IPS-20b (cell line): ENCODE results near the gene PPM1J.

Experiments
- H3K27ac ChIP-seq: one replicate; pipeline ENCODE4 v1.5.1; 2013; ENCODE audit warnings: low read length
- H3K27me3 ChIP-seq: 2 replicates; pipeline ENCODE4 v1.6.1; 2013; ENCODE audit warnings: mild to moderate bottlenecking, low read length, inconsistent platforms; ENCODE audit not compliant: insufficient read depth
- H3K36me3 ChIP-seq: 2 replicates; pipeline ENCODE4 v1.6.1; 2013; ENCODE audit warnings: low read depth, mild to moderate bottlenecking, inconsistent platforms, low read length, moderate library complexity; ENCODE audit not compliant: insufficient read depth
- H3K4me1 ChIP-seq: 2 replicates; pipeline ENCODE4 v1.6.1; 2013; ENCODE audit warnings: mild to moderate bottlenecking, control low read depth, inconsistent platforms, low read length, moderate library complexity; ENCODE audit not compliant: insufficient read depth
- H3K4me3 ChIP-seq: 2 replicates; pipeline ENCODE4 v1.5.1; 2013; ENCODE audit warnings: mild to moderate bottlenecking, low read length, inconsistent platforms
- H3K9ac ChIP-seq: 2 replicates; pipeline ENCODE4 v1.6.1; 2013; ENCODE audit warnings: low read depth, mild to moderate bottlenecking, inconsistent platforms, low read length, moderate library complexity
- H3K9me3 ChIP-seq: 2 replicates; pipeline ENCODE4 v1.6.1; 2013; ENCODE audit warnings: mild to moderate bottlenecking, low read depth, low read length, inconsistent platforms; ENCODE audit not compliant: insufficient read depth

PPM1J gene, protein sequence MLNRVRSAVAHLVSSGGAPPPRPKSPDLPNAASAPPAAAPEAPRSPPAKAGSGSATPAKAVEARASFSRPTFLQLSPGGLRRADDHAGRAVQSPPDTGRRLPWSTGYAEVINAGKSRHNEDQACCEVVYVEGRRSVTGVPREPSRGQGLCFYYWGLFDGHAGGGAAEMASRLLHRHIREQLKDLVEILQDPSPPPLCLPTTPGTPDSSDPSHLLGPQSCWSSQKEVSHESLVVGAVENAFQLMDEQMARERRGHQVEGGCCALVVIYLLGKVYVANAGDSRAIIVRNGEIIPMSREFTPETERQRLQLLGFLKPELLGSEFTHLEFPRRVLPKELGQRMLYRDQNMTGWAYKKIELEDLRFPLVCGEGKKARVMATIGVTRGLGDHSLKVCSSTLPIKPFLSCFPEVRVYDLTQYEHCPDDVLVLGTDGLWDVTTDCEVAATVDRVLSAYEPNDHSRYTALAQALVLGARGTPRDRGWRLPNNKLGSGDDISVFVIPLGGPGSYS

GRCh38 chr1:112715264-112716053 lies at the start of gene PPM1J:
Gene PPM1J (minus strand): TSS chr1:112715332. CDS start chr1:112715301, 31 bp downstream.
- peaks cover 2% of the 10 kb centered on the region; the same call in 1 of the 2 replicates for H3K36me3 ChIP-seq
- peaks cover 57% of the 10 kb centered on the region for H3K27me3 ChIP-seq
- H3K27ac ChIP-seq = no peak within 1 kb of the TSS
- no peaks in the 10 kb centered on the region for H3K9me3 ChIP-seq
- H3K4me1 ChIP-seq = peaks cover 10% of the 10 kb centered on the region; the same call in 1 of the 2 replicates
- H3K4me3 ChIP-seq = peak within 1 kb of the TSS; percentile 79
- peak within 1 kb of the TSS; percentile 51; the same call in 1 of the 2 replicates for H3K9ac ChIP-seq

DNA sequence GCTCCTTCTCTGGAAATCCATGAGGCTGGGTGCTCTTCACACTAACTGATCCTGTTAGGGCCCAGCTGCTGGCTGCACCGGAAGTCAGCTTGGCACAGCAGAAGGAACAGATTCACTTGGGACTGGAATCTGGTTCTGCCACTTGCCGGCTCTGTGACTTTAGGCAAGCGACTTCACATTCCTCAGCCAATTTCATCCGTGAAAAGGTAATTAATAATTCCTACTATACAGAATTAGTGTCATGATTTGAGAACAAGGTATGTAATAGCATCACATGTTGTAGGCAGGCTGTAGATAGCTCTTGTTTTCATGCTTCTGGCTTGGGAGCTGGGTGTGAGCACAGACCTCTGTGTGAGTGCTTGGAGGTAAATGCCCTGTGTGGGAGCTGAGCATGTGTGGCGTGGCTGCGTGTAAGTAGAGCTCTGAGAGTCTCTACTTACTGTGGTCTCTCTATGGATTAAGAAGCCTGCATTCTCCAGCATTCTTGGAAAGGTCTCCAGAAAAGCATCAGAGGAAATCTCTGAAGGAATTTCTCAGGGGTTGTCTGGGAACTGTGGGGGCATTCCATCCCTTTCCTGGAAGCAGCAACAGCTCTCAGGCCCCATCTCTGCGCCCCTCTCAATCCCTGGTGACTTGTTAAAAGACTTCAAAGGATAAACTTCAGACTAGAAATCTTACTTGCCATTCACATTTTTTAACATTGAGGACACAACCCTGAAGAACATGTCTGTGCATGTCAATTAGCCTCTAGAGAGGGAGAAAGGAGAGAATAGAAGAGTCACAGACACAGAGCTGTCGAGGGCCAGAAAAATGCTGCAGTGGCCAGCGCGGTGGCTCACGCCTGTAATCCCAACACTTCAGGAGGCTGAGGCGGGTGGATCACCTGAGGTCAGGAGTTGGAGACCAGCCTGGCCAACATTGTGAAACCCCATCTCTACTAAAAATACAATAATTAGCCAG lies 47.7 kb upstream of the PPM1J start:
- no peak overlapping the region for H3K27ac ChIP-seq
- H3K4me3 ChIP-seq = no peak overlapping the region
- no peak overlapping the region for H3K9ac ChIP-seq
- H3K36me3 ChIP-seq = no peaks in the 10 kb centered on the region
- 0 out of 2 replicates have a peak, but pooled peaks cover 3% of the 10 kb centered on the region for H3K9me3 ChIP-seq
- no peaks in the 10 kb centered on the region for H3K27me3 ChIP-seq
- peaks cover 13% of the 10 kb centered on the region for H3K4me1 ChIP-seq

- no peak overlapping the region for H3K27ac ChIP-seq
- peaks cover 13% of the 10 kb centered on the region for H3K4me1 ChIP-seq
- H3K36me3 ChIP-seq = no peaks in the 10 kb centered on the region
- no peak overlapping the region for H3K4me3 ChIP-seq
- H3K9ac ChIP-seq = no peak overlapping the region
- H3K9me3 ChIP-seq = no peaks in the 10 kb centered on the region
- no peaks in the 10 kb centered on the region for H3K27me3 ChIP-seq
Measured at GRCh38 chr1:112761714-112762480, 46.8 kb upstream of the PPM1J start.

DNA sequence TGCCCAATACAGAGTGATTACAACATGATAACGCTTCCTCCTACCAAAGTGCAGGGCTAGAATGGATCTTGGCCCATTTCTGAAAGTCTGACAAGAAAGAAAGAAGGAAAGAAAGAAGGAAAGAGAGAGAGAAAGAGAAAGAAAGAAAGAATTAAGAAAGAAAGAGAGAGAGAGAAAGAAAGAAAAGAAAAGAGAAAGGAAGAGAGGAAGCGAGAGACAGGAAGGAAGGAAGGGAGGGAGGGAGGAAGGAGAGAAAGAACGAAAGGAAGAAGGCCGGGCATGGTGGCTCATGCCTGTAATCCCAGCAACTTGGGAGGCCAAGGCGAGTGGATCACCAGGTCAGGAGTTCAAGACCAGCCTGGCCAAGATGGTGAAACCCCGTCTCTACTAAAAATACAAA lies 44.1 kb upstream of the PPM1J start:
- peaks cover 13% of the 10 kb centered on the region for H3K4me1 ChIP-seq
- H3K9me3 ChIP-seq = no peaks in the 10 kb centered on the region
- no peak overlapping the region for H3K27ac ChIP-seq
- H3K4me3 ChIP-seq = no peak overlapping the region
- no peak overlapping the region for H3K9ac ChIP-seq
- H3K27me3 ChIP-seq = no peaks in the 10 kb centered on the region
- no peaks in the 10 kb centered on the region for H3K36me3 ChIP-seq

- H3K27me3 ChIP-seq = no peaks in the 10 kb centered on the region
- no peak overlapping the region for H3K27ac ChIP-seq
- no peak overlapping the region for H3K4me3 ChIP-seq
- H3K36me3 ChIP-seq = no peaks in the 10 kb centered on the region
- 0 out of 2 replicates have a peak, but pooled peaks cover 4% of the 10 kb centered on the region for H3K4me1 ChIP-seq
- H3K9ac ChIP-seq = no peak overlapping the region
- H3K9me3 ChIP-seq = no peaks in the 10 kb centered on the region
Measured at GRCh38 chr1:112754116-112754628, 39.0 kb upstream of the PPM1J start.

DNA sequence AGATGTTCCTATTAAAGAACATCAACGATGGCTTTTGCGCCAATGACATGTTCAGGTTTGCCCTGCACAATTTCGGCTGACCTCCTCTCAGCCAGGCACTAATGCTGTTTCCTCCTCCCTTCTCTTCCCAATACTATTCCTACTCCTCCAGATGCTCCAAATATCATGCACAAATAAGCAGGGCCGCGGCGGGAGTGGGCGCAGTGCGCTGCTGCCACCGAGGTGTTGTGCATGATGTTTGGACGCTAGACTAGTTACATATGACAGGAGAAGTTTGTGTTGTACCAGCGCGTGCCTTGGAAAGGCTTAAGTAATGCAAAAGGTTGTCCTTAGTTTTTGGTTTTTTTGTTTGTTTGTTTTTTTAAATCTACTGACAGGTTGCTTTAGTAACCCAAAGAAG lies 33.3 kb upstream of the PPM1J start:
- H3K4me3 ChIP-seq = no peak overlapping the region
- H3K36me3 ChIP-seq = no peaks in the 10 kb centered on the region
- peaks cover 23% of the 10 kb centered on the region for H3K27me3 ChIP-seq

DNA sequence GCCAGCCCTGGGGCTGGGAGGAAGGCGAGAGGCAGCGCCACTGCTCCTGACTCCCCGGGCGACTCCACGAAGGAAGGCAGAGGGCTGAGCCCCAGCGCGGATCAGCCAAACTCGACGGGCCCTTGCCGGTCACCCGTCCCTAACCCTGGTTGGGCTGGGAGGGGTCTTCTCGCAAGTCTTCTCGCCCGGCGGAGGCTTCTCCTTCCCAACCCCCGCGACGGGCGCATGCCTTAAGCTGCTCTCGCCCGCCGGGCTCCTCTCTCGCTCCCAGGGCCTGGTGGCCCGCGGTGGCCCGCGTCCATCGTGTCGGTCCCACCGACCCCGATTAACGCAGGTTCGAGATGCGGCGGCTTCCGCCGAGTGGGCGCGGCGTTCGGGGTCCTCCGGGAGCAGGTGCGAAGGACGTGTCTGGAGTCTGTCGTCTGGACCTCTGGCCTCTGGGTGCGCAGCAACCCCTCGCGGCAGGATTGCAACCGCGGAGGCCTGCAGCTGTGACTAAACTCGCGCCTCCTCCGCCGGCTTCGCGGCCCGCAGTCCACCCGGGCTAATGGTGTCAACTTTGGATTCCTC lies 29.0 kb upstream of the PPM1J start:
- Histone ChIP-seq H3K9ac (no peak overlapping the region), H3K4me3 (peak overlapping the region; percentile 57; the same call in 1 of the 2 replicates), H3K36me3 (no peaks in the 10 kb centered on the region), H3K27me3 (peaks cover 30% of the 10 kb centered on the region), H3K9me3 (no peaks in the 10 kb centered on the region), H3K27ac (no peak overlapping the region), H3K4me1 (no peaks in the 10 kb centered on the region; the same call in 1 of the 2 replicates)

More for the DNA sequence above, 33.3 kb upstream of the PPM1J start:
- no peak overlapping the region for H3K27ac ChIP-seq
- no peak overlapping the region for H3K9ac ChIP-seq
- H3K4me1 ChIP-seq = no peaks in the 10 kb centered on the region; the same call in 1 of the 2 replicates
- H3K9me3 ChIP-seq = no peaks in the 10 kb centered on the region

DNA sequence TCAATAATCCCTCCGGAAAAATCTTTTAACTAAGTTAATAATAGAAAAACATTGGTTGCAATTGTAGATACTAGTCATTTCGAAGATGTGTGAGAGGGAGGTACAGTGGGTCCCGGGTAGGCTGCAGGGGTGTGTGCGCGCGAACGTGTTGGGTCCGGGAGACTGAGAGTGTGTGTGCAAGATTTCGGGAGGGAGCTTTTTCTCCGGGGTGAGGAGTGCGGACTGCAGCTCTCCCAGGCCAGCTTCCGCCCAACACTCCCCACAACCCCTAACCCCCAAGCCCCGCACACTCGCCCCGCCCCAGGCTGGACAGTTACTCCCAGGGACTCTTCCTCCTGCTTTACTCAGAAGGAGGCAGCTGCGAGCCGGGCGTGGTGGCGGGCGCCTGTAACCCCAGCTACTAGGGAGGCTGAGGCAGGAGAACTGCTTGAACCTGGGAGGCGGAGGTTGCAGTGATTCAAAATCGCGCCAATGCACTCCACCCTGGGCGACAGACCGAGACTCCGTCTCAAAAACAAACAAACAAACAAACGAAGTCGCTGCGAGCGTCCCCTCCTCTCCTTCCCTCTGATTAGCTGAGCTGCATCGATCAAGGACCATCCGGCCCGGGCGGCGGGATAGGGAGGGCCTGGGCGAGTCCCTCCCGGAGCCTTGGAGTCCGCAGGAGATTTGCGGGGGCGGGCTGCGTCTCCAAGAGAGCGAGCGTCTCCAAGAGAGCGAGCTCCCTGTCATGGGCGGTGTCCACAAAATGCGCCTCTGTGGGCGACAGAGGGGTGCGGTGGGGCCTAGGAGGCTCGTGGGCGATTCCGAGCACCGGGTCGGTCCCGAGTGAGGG lies 28.3 kb upstream of the PPM1J start:
- Histone ChIP-seq H3K36me3 (no peaks in the 10 kb centered on the region), H3K27me3 (peaks cover 30% of the 10 kb centered on the region), H3K4me3 (peak overlapping the region; percentile 57; the same call in 1 of the 2 replicates), H3K9ac (no peak overlapping the region), H3K27ac (no peak overlapping the region), H3K9me3 (no peaks in the 10 kb centered on the region), H3K4me1 (no peaks in the 10 kb centered on the region; the same call in 1 of the 2 replicates)

- no peaks in the 10 kb centered on the region for H3K4me1 ChIP-seq
- no peaks in the 10 kb centered on the region; the same call in none of the 2 replicates for H3K27me3 ChIP-seq
- H3K9me3 ChIP-seq = no peaks in the 10 kb centered on the region
Measured at GRCh38 chr1:112737573-112737972, 22.4 kb upstream of the PPM1J start.

More at GRCh38 chr1:112737573-112737972, 22.4 kb upstream of the PPM1J start:
- Histone ChIP-seq H3K4me3 (no peak overlapping the region), H3K27ac (no peak overlapping the region), H3K9ac (no peak overlapping the region), H3K36me3 (no peaks in the 10 kb centered on the region)
